HEK293 (cell line): ENCODE results near the gene ITSN1.

ENCODE experiments used
- CTCF ChIA-PET: fragments of 350-600 bp; formaldehyde crosslinking; extraction: SDS; loops from one replicate; lab custom pipeline; 2021; ENCODE audit warnings: antibody characterized with exemption; lab: Yijun Ruan, JAX
- POLR2A ChIA-PET: fragments of 300-600 bp; formaldehyde crosslinking; extraction: SDS; loops from one replicate; lab custom pipeline; 2020; ENCODE audit warnings: antibody characterized with exemption, inconsistent platforms; lab: Yijun Ruan, JAX
- H3K27ac ChIP-seq: fragments of 200-500 bp; sonication (Bioruptor generic); 2 replicates; pipeline ENCODE4 v1.5.1; 2014; ENCODE audit warnings: low read depth, low read length, control low read depth, inconsistent platforms; ENCODE audit errors: extremely low read depth
- H3K36me3 ChIP-seq, 2 experiments: fragments of 200-500 bp in 1 of 2; sonication (Bioruptor generic) in 1 of 2; 1 replicate in 1 of 2; 2 replicates in 1 of 2; pipeline ENCODE4 v1.5.1; 2014 to 2017; ENCODE audit warnings: inconsistent platforms in 2 of 2, low read length in 2 of 2; ENCODE audit not compliant: control insufficient read depth in 2 of 2, insufficient read depth in 1 of 2
- H3K4me1 ChIP-seq: fragments of 200-500 bp; sonication (Bioruptor generic); 2 replicates; pipeline ENCODE4 v1.5.1; 2014; ENCODE audit warnings: mild to moderate bottlenecking, low read length, inconsistent platforms; ENCODE audit not compliant: control insufficient read depth, insufficient read depth
- H3K4me3 ChIP-seq: 2 replicates; pipeline ENCODE4 v1.5.1; 2011; ENCODE audit warnings: low read depth, mild to moderate bottlenecking, control low read depth, low read length, moderate library complexity
- H3K9me3 ChIP-seq: fragments of 200-500 bp; sonication (Bioruptor generic); 2 replicates; pipeline ENCODE4 v1.5.1; 2014; ENCODE audit warnings: low read depth, low read length, inconsistent platforms; ENCODE audit not compliant: control insufficient read depth, insufficient read depth
- KLF8 ChIP-seq: fragments of 450-650 bp; formaldehyde crosslinking; IDR thresholded peaks from 2 replicates; pipeline ENCODE4 v1.5.1; 2016; ENCODE audit warnings: missing biosample characterization, missing genetic modification characterization
- PRDM2 ChIP-seq: fragments of 450-650 bp; formaldehyde crosslinking; IDR thresholded peaks from 2 replicates; pipeline ENCODE4 v1.5.1; 2016; ENCODE audit warnings: missing biosample characterization, missing genetic modification characterization, borderline replicate concordance
- PRDM6 ChIP-seq: fragments of 450-650 bp; formaldehyde crosslinking; IDR thresholded peaks from 2 replicates; pipeline ENCODE4 v1.5.1; 2017; ENCODE audit warnings: missing biosample characterization, missing genetic modification characterization
- SP2 ChIP-seq: fragments of 450-650 bp; formaldehyde crosslinking; IDR thresholded peaks from 2 replicates; pipeline ENCODE4 v1.5.1; 2016; ENCODE audit warnings: missing biosample characterization, missing genetic modification characterization
- ZBTB21 ChIP-seq: fragments of 450-650 bp; formaldehyde crosslinking; IDR thresholded peaks from 2 replicates; pipeline ENCODE4 v1.5.1; 2017; ENCODE audit warnings: missing biosample characterization, missing genetic modification characterization
- ZFP37 ChIP-seq: fragments of 450-650 bp; formaldehyde crosslinking; IDR thresholded peaks from 2 replicates; pipeline ENCODE4 v1.5.1; 2016; ENCODE audit warnings: missing biosample characterization, missing genetic modification characterization
- ZNF121 ChIP-seq: fragments of 450-650 bp; formaldehyde crosslinking; IDR thresholded peaks from 2 replicates; pipeline ENCODE4 v1.5.1; 2016; ENCODE audit warnings: missing biosample characterization, missing genetic modification characterization
- ZNF175 ChIP-seq: fragments of 450-650 bp; formaldehyde crosslinking; IDR thresholded peaks from 2 replicates; pipeline ENCODE4 v1.5.1; 2016; ENCODE audit warnings: missing biosample characterization, missing genetic modification characterization
- ZNF23 ChIP-seq: fragments of 450-650 bp; formaldehyde crosslinking; IDR thresholded peaks from 2 replicates; pipeline ENCODE4 v1.5.1; 2016; ENCODE audit warnings: missing biosample characterization, missing genetic modification characterization, borderline replicate concordance
- ZNF335 ChIP-seq: fragments of 450-650 bp; formaldehyde crosslinking; conservative IDR thresholded peaks from 2 replicates; pipeline ENCODE4 v1.5.1; 2016; ENCODE audit warnings: missing biosample characterization, missing genetic modification characterization
- ZNF341 ChIP-seq: fragments of 450-650 bp; formaldehyde crosslinking; IDR thresholded peaks from 2 replicates; pipeline ENCODE4; 2016; ENCODE audit warnings: low read depth, missing biosample characterization, missing genetic modification characterization
- ZNF350 ChIP-seq: fragments of 450-650 bp; formaldehyde crosslinking; IDR thresholded peaks from 2 replicates; pipeline ENCODE4 v1.5.0; 2017; ENCODE audit warnings: missing biosample characterization, mild to moderate bottlenecking, missing genetic modification characterization
- ZNF426 ChIP-seq: fragments of 450-650 bp; formaldehyde crosslinking; IDR thresholded peaks from 2 replicates; pipeline ENCODE4 v1.5.1; 2017; ENCODE audit warnings: missing biosample characterization, missing genetic modification characterization, mild to moderate bottlenecking, inconsistent platforms, moderate library complexity
- ZNF501 ChIP-seq: fragments of 450-650 bp; formaldehyde crosslinking; IDR thresholded peaks from 2 replicates; pipeline ENCODE4 v1.5.1; 2016; ENCODE audit warnings: missing biosample characterization, missing genetic modification characterization
- ZNF555 ChIP-seq: fragments of 450-650 bp; formaldehyde crosslinking; conservative IDR thresholded peaks from 2 replicates; pipeline ENCODE4 v1.5.1; 2017; ENCODE audit warnings: missing biosample characterization, mild to moderate bottlenecking, missing genetic modification characterization, inconsistent platforms
- ZNF624 ChIP-seq: fragments of 450-650 bp; formaldehyde crosslinking; IDR thresholded peaks from 2 replicates; pipeline ENCODE4 v1.5.1; 2017; ENCODE audit warnings: missing biosample characterization, missing genetic modification characterization
- ZSCAN23 ChIP-seq: fragments of 450-650 bp; formaldehyde crosslinking; IDR thresholded peaks from 2 replicates; pipeline ENCODE4 v1.5.1; 2016; ENCODE audit warnings: missing biosample characterization, missing genetic modification characterization
- TF ChIP-seq, protein P1 (sequence below): fragments of 450-650 bp; formaldehyde crosslinking; IDR thresholded peaks from 2 replicates; pipeline ENCODE4 v1.5.1; 2016; ENCODE audit warnings: missing biosample characterization, missing genetic modification characterization
- TF ChIP-seq, protein P2 (sequence below): fragments of 450-650 bp; formaldehyde crosslinking; IDR thresholded peaks from 2 replicates; pipeline ENCODE4 v1.5.1; 2016; ENCODE audit warnings: missing biosample characterization, missing genetic modification characterization
- TF ChIP-seq, protein P3 (sequence below): fragments of 450-650 bp; formaldehyde crosslinking; IDR thresholded peaks from 2 replicates; pipeline ENCODE4 v1.5.1; 2016; ENCODE audit warnings: missing biosample characterization, missing genetic modification characterization
- TF ChIP-seq, protein P4 (sequence below): IDR thresholded peaks from 2 replicates; pipeline ENCODE4 v1.6.1; 2011; ENCODE audit warnings: mild to moderate bottlenecking, low read depth, low read length, borderline replicate concordance

Gene ITSN1

DNA sequence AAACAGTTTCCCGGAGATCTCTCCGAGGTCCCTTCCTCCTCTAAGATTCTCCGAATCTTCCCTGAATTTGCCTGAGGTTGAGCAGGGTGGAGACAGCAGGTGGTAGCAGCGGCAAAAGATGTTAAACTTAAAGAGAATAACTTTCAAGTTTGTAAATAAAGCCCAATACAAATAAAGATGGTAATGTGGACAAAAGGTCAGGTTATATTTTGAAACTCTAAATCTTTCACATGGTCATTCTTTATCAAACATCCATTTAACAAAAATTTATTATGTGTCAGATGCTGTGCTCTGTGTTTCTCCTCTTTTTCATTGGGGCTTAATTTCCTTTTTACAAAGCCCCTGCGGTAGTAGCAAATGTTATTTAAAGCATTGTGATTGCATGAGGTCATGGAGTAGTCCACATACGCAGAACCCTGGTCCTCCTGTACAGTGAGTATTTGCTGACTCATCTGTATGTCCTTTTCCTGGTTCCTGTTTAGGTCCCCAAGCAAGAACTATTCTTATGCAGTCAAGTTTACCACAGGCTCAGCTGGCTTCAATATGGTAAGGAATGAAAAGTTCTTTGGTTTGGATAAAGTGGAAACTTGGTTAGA lies 119.2 kb downstream of the ITSN1 start:
- POLR2A ChIA-PET = no interaction called here
- peaks cover 0 to 12% of the 10 kb centered on the region in 2 experiments for H3K36me3 ChIP-seq
- H3K9me3 ChIP-seq = no peaks in the 10 kb centered on the region
- H3K4me3 ChIP-seq = no peak overlapping the region; the same call in 1 of the 2 replicates
- no peak overlapping the region; the same call in 1 of the 2 replicates for H3K27ac ChIP-seq
- CTCF ChIA-PET = interaction anchor here (0.6 to 0.8 kb wide), 2 partner anchors 86 to 101 kb away, joined by 3 to 5 read pairs; no protein-coding TSS in a partner anchor
- peaks cover 16% of the 10 kb centered on the region for H3K4me1 ChIP-seq
- TF ChIP-seq, protein P1, sequence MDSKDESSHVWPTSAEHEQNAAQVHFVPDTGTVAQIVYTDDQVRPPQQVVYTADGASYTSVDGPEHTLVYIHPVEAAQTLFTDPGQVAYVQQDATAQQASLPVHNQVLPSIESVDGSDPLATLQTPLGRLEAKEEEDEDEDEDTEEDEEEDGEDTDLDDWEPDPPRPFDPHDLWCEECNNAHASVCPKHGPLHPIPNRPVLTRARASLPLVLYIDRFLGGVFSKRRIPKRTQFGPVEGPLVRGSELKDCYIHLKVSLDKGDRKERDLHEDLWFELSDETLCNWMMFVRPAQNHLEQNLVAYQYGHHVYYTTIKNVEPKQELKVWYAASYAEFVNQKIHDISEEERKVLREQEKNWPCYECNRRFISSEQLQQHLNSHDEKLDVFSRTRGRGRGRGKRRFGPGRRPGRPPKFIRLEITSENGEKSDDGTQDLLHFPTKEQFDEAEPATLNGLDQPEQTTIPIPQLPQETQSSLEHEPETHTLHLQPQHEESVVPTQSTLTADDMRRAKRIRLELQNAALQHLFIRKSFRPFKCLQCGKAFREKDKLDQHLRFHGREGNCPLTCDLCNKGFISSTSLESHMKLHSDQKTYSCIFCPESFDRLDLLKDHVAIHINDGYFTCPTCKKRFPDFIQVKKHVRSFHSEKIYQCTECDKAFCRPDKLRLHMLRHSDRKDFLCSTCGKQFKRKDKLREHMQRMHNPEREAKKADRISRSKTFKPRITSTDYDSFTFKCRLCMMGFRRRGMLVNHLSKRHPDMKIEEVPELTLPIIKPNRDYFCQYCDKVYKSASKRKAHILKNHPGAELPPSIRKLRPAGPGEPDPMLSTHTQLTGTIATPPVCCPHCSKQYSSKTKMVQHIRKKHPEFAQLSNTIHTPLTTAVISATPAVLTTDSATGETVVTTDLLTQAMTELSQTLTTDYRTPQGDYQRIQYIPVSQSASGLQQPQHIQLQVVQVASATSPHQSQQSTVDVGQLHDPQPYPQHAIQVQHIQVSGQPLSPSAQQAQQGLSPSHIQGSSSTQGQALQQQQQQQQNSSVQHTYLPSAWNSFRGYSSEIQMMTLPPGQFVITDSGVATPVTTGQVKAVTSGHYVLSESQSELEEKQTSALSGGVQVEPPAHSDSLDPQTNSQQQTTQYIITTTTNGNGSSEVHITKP (tag by site-specific recombination) = peak; percentile 94
- TF ChIP-seq, protein P2, sequence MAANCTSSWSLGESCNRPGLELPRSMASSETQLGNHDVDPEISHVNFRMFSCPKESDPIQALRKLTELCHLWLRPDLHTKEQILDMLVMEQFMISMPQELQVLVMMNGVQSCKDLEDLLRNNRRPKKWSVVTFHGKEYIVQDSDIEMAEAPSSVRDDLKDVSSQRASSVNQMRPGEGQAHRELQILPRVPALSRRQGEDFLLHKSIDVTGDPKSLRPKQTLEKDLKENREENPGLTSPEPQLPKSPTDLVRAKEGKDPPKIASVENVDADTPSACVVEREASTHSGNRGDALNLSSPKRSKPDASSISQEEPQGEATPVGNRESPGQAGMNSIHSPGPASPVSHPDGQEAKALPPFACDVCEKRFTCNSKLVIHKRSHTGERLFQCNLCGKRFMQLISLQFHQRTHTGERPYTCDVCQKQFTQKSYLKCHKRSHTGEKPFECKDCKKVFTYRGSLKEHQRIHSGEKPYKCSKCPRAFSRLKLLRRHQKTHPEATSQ (tag by site-specific recombination) = peak; percentile 63; the same call in 1 of the 2 replicates
- no peak for TF ChIP-seq ZNF624
- TF ChIP-seq ZFP37 (tag by site-specific recombination) = no peak
- TF ChIP-seq ZNF501 (tag by site-specific recombination) = no peak
- peak; percentile 92 for TF ChIP-seq ZNF335 (tag by site-specific recombination)
- TF ChIP-seq, protein P3, sequence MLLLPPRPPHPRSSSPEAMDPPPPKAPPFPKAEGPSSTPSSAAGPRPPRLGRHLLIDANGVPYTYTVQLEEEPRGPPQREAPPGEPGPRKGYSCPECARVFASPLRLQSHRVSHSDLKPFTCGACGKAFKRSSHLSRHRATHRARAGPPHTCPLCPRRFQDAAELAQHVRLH (tag by site-specific recombination) = peak; percentile 28; the same call in 1 of the 2 replicates
- no peak for TF ChIP-seq ZNF121
- peak; percentile 90 for TF ChIP-seq ZBTB21
- TF ChIP-seq, protein P4, sequence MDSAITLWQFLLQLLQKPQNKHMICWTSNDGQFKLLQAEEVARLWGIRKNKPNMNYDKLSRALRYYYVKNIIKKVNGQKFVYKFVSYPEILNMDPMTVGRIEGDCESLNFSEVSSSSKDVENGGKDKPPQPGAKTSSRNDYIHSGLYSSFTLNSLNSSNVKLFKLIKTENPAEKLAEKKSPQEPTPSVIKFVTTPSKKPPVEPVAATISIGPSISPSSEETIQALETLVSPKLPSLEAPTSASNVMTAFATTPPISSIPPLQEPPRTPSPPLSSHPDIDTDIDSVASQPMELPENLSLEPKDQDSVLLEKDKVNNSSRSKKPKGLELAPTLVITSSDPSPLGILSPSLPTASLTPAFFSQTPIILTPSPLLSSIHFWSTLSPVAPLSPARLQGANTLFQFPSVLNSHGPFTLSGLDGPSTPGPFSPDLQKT = no peak
- TF ChIP-seq ZNF23 (tag by site-specific recombination) = no peak
- TF ChIP-seq ZNF341 = no peak
- no peak for TF ChIP-seq ZNF555 (tag by site-specific recombination)
- no peak for TF ChIP-seq SP2 (tag by site-specific recombination)
- TF ChIP-seq KLF8 = peak; percentile 85
- TF ChIP-seq ZNF426 (tag by site-specific recombination) = no peak
- 0 out of 2 replicates have a peak, but pooled peaks have one; percentile 38 for TF ChIP-seq ZNF350 (tag by site-specific recombination)
- peak; percentile 95 for TF ChIP-seq PRDM6 (tag by site-specific recombination)
- no peak for TF ChIP-seq ZNF175 (tag by site-specific recombination)
- TF ChIP-seq ZSCAN23 (tag by site-specific recombination) = peak; percentile 83
- no peak for TF ChIP-seq PRDM2 (tag by site-specific recombination)
